Subcutaneous abdominal adipose tissue (tissue), 5 donors: ENCODE results near the gene FMO2.
A peak's percentile ranks its signal among the peaks of the same experiment; 100 is the strongest.

Source experiments
- H3K27ac ChIP-seq: one replicate; pipeline ENCODE4 v1.7.0; 2013; ENCODE audit warnings: low read depth, mild to moderate bottlenecking, inconsistent platforms, low read length, moderate library complexity
- H3K27me3 ChIP-seq, 5 donors: one replicate each; pipeline ENCODE4 v1.7.0; 2013; ENCODE audit warnings: low read length in 5 of 5, inconsistent platforms in 1 of 5; ENCODE audit not compliant: control insufficient read depth in 5 of 5, insufficient read depth in 4 of 5
- H3K36me3 ChIP-seq, 5 donors: one replicate each; pipeline ENCODE4 v1.7.0; 2013; ENCODE audit warnings: low read length in 5 of 5; ENCODE audit not compliant: control insufficient read depth in 5 of 5, insufficient read depth in 5 of 5
- H3K4me1 ChIP-seq, 5 donors: one replicate each; pipeline ENCODE4 v1.7.0; 2013; ENCODE audit warnings: low read length in 5 of 5, mild to moderate bottlenecking in 3 of 5, moderate library complexity in 1 of 5; ENCODE audit not compliant: control insufficient read depth in 5 of 5, insufficient read depth in 5 of 5
- H3K4me3 ChIP-seq, 5 donors: one replicate each; pipeline ENCODE4 v1.7.0; 2013; ENCODE audit warnings: low read length in 5 of 5, low read depth in 1 of 5
- H3K9ac ChIP-seq, 5 donors: one replicate each; pipeline ENCODE4 v1.7.0; 2013; ENCODE audit warnings: low read length in 5 of 5, mild to moderate bottlenecking in 4 of 5, moderate library complexity in 3 of 5
- H3K9me3 ChIP-seq, 5 donors: one replicate each; pipeline ENCODE4 v1.7.0; 2013; ENCODE audit warnings: low read length in 5 of 5; ENCODE audit not compliant: control insufficient read depth in 5 of 5
- donor health status: healthy.
- donor health status: healthy.
- donor health status: healthy.
- donor health status: healthy.
- donor health status: healthy.

Gene FMO2

DNA sequence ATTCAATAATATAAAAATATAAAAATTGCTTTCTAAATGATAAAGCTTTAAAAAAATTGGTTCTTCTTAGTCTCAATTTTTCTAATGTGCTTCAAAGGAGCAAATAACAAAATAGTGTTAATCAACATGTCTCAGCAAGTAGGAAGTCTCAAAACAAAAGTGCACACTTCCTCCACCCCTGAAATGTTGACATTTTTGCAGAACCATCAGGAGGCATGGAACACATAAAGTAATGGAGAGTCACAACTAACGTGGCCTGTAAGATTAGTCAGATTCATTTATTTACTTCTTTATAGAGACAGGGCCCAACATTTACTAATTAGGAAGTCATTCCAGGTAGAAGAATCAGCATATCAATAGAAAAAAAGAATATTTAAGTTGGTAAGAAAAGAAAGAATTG, 34.9 kb upstream of the FMO2 start:
- Histone ChIP-seq H3K9ac (no peak overlapping the region), H3K27me3 (no peaks in the 10 kb centered on the region), H3K4me3 (no peak overlapping the region), H3K27ac (no peak overlapping the region), H3K36me3 (no peaks in the 10 kb centered on the region), H3K9me3 (no peaks in the 10 kb centered on the region), H3K4me1 (peaks cover 0 to 13% (median 5%) of the 10 kb centered on the region in 5 donors)

GRCh38 chr1:171152549-171152948, 32.6 kb upstream of the FMO2 start:
- Histone ChIP-seq H3K9ac (no peak overlapping the region), H3K36me3 (no peaks in the 10 kb centered on the region), H3K9me3 (no peaks in the 10 kb centered on the region), H3K27me3 (no peaks in the 10 kb centered on the region), H3K27ac (no peak overlapping the region), H3K4me1 (peaks cover 0 to 13% (median 5%) of the 10 kb centered on the region in 5 donors), H3K4me3 (no peak overlapping the region)

DNA sequence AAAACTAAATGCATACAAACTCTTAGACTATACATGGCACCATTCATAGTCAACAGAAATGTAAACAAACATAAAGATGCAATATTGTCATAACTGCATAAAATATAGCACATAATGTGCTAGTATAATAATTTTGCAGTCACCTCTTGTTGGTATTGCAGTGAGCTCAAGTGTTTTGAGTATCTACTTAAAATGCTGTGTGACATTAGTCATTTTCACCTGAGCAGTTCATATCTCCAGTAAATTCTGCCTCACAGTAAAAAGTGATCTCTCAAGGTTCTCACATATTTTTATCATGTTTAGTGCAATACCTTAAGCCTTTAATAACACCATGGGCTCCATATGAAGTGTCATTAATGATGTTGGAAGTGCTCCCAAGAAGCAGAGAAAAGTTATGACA, 29.6 kb upstream of the FMO2 start:
- H3K27ac ChIP-seq = no peak overlapping the region

DNA sequence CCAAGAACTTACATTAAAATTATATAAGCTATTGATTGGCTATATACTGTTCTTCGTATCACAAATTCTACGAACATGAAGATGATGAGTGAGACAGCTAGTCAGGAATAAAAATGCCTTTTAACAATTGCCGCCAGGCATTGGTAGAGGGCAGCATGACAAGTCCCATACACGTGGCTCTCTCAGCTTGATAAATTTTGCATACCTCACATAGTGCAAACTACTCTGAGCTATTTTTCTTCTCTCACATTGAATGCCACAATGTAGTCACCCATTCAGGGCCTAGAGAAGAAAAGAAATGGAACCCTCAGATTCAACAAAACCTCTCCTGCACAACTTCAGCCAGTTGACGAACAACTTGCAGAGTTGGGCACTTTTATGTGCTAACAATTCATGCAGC, 27.0 kb upstream of the FMO2 start:
- Histone ChIP-seq H3K9me3 (no peaks in the 10 kb centered on the region), H3K36me3 (no peaks in the 10 kb centered on the region), H3K27me3 (no peaks in the 10 kb centered on the region), H3K4me1 (peaks cover 0 to 18% (median 6%) of the 10 kb centered on the region in 5 donors), H3K27ac (no peak overlapping the region), H3K9ac (no peak overlapping the region), H3K4me3 (no peak overlapping the region)

More for the DNA sequence above, 29.6 kb upstream of the FMO2 start:
- Histone ChIP-seq H3K27me3 (no peaks in the 10 kb centered on the region), H3K36me3 (no peaks in the 10 kb centered on the region), H3K4me3 (no peak overlapping the region), H3K9me3 (no peaks in the 10 kb centered on the region), H3K4me1 (peaks cover 0 to 18% (median 5%) of the 10 kb centered on the region in 5 donors), H3K9ac (no peak overlapping the region)

GRCh38 chr1:171158551-171158950, 26.5 kb upstream of the FMO2 start:
- Histone ChIP-seq H3K4me1 (peaks cover 0 to 17% (median 6%) of the 10 kb centered on the region in 5 donors), H3K27ac (no peak overlapping the region), H3K4me3 (no peak overlapping the region), H3K27me3 (no peaks in the 10 kb centered on the region), H3K9me3 (no peaks in the 10 kb centered on the region), H3K36me3 (no peaks in the 10 kb centered on the region), H3K9ac (no peak overlapping the region)

- no peak overlapping the region for H3K27ac ChIP-seq
- no peak overlapping the region for H3K4me3 ChIP-seq
- no peaks in the 10 kb centered on the region for H3K27me3 ChIP-seq
- no peak overlapping the region for H3K9ac ChIP-seq
- no peaks in the 10 kb centered on the region for H3K9me3 ChIP-seq
- peaks cover 0 to 17% (median 6%) of the 10 kb centered on the region in 5 donors for H3K4me1 ChIP-seq
- H3K36me3 ChIP-seq = no peaks in the 10 kb centered on the region
Observed at GRCh38 chr1:171159148-171159547, 26.0 kb upstream of the FMO2 start.

DNA sequence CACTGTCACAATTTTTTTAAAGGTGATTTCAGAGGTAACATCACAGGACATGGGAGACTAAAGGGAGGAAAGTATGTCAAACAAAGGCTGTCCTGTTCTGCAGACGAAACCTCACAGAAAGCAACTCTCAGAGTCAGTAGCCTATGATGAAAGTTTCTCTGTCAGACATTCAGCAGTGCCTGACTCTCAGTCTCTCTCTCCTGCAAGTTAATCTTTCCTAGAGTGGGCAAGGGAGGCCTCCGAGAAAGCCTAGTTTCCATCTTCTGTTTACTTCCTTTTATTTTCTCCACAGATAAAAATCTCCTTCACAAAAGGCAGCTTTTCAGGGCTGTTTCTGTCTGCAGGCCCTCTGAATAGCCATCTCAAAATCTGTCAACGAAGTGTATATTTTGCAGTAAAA, 24.9 kb upstream of the FMO2 start:
- Histone ChIP-seq H3K36me3 (no peaks in the 10 kb centered on the region), H3K4me3 (no peak overlapping the region), H3K9me3 (no peaks in the 10 kb centered on the region), H3K9ac (no peak overlapping the region), H3K27me3 (no peaks in the 10 kb centered on the region), H3K27ac (peak overlapping the region; percentile 30), H3K4me1 (peaks cover 0 to 17% (median 6%) of the 10 kb centered on the region in 5 donors)

- H3K9ac ChIP-seq = peak overlapping the region in 1 of 5 donors; percentile 6
- H3K27me3 ChIP-seq = no peaks in the 10 kb centered on the region
- peak overlapping the region; percentile 30 for H3K27ac ChIP-seq
- no peaks in the 10 kb centered on the region for H3K9me3 ChIP-seq
- H3K4me1 ChIP-seq = peaks cover 0 to 16% (median 6%) of the 10 kb centered on the region in 5 donors
- no peaks in the 10 kb centered on the region for H3K36me3 ChIP-seq
- no peak overlapping the region for H3K4me3 ChIP-seq
Observed at GRCh38 chr1:171160639-171161354, 24.3 kb upstream of the FMO2 start.

DNA sequence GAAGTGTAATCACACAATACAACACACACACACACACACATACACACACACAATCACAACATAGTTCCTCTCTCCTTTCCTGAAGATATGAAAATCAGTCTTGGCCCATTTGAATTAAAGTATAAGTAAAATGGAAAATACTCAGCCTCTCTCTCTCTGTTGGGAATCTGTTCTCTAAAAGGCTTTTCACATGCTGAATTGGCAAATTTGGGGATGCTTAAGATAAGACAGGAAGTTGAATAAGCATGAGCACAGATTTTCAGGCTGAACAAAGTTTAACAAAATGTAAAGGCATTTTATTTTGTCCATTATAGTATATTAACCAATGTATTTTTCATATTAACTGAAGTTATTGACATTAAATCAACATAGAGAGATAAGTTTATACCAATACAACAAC, 23.7 kb upstream of the FMO2 start:
- H3K4me3 ChIP-seq = no peak overlapping the region
- H3K4me1 ChIP-seq = peaks cover 0 to 13% (median 6%) of the 10 kb centered on the region in 5 donors
- H3K27me3 ChIP-seq = no peaks in the 10 kb centered on the region
- no peak overlapping the region for H3K27ac ChIP-seq
- H3K9me3 ChIP-seq = no peaks in the 10 kb centered on the region
- no peaks in the 10 kb centered on the region for H3K36me3 ChIP-seq
- H3K9ac ChIP-seq = no peak overlapping the region

- H3K4me3 ChIP-seq = no peak overlapping the region
- H3K27me3 ChIP-seq = no peaks in the 10 kb centered on the region
- H3K9ac ChIP-seq = no peak overlapping the region
- no peaks in the 10 kb centered on the region for H3K36me3 ChIP-seq
- no peaks in the 10 kb centered on the region for H3K9me3 ChIP-seq
- no peak overlapping the region for H3K27ac ChIP-seq
- no peaks in the 10 kb centered on the region for H3K4me1 ChIP-seq
Observed at GRCh38 chr1:171166361-171166760, 18.7 kb upstream of the FMO2 start.
